Esophagus (tissue), 2 donors: ENCODE data around the gene LOC101059915.
"Not testable (repeated sequence)": the region's sequence is repeated elsewhere in the genome, so short reads cannot be mapped to it uniquely, and the experiment has no call there.

ENCODE experiments used
- H3K27ac ChIP-seq, 2 donors: one replicate each; pipeline ENCODE4 v1.5.1; 2013; ENCODE audit warnings: low read depth in 2 of 2, mild to moderate bottlenecking in 2 of 2, inconsistent platforms in 1 of 2, low read length in 1 of 2, moderate library complexity in 1 of 2
- H3K27me3 ChIP-seq, 2 donors: one replicate each; pipeline ENCODE4 v1.6.1; 2013; ENCODE audit warnings: low read length in 2 of 2, control low read depth in 1 of 2, mild to moderate bottlenecking in 1 of 2; ENCODE audit not compliant: insufficient read depth in 2 of 2, control insufficient read depth in 1 of 2
- H3K36me3 ChIP-seq, 2 donors: one replicate each; pipeline ENCODE4 v1.6.1; 2013; ENCODE audit warnings: low read length in 1 of 2; ENCODE audit not compliant: control insufficient read depth in 2 of 2, insufficient read depth in 2 of 2
- H3K4me1 ChIP-seq, 2 donors: one replicate each; pipeline ENCODE4 v1.6.1; 2013; ENCODE audit warnings: low read length in 1 of 2; ENCODE audit not compliant: control insufficient read depth in 2 of 2, insufficient read depth in 2 of 2
- H3K4me3 ChIP-seq, 2 donors: one replicate each; pipeline ENCODE4 v1.5.1; 2013; ENCODE audit warnings: low read length in 2 of 2, mild to moderate bottlenecking in 2 of 2, low read depth in 1 of 2, moderate library complexity in 1 of 2
- H3K9me3 ChIP-seq, 2 donors: one replicate each; pipeline ENCODE4 v1.6.1; 2013; ENCODE audit warnings: mild to moderate bottlenecking in 2 of 2, low read depth in 1 of 2, low read length in 1 of 2, moderate library complexity in 1 of 2; ENCODE audit not compliant: control insufficient read depth in 2 of 2, insufficient read depth in 1 of 2
- WGBS, 2 donors: extraction: QIAGEN DNeasy Blood & Tissue Kit; methylation state at CpG; one replicate each; pipeline ENCODE4 v1.1.7; 2013; 5-methylcytosine and 5-hydroxymethylcytosine counted together
- donor health status: healthy with polysubstance abuse.
- donor health status: Bipolar disorder and iron deficiency.

Gene LOC101059915

DNA sequence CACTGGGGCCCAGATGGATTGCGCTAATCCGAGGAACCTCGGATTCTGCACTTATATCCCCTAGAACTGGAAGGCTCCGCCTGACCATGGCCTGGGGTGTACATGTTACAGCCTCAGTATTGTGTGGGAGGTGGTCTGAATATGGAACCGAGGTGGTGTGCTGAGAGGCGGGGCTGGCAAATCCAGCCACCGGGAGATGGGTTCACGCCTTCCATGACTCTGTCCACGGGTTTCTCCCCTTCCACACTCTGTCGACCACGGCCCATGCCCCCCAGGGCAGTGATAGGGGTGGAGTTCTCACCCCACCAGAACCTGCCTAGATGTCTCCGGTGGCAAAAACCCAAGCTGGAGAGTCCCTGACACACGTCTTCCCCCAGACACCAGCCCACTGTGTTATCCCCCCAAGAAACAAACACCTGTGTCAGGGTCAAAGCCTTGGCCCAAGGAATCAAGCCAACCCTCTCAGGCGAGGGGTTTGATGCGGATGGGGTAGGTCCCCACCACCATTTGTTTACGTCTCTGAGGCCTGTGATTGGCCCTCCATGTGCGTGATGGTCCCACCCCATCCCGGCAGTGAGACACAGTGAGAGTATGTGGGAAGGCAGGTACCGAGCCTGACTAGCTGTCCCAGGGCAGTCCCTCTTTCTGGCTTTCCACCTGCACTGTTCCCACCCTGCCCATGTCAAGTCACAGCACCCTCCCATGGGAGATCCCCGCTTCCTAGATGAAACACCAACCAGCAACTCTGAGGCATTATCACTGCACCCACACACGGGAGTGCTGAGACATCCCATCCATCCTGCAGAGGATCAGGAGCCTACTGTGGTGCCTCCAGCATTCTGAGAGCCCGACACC lies 6.6 kb upstream of the LOC101059915 start:
- Histone ChIP-seq H3K4me1 (peaks cover 0 to 2% of the 10 kb centered on the region in 2 donors), H3K36me3 (no peaks in the 10 kb centered on the region), H3K9me3 (no peaks in the 10 kb centered on the region), H3K27ac (no peak overlapping the region), H3K27me3 (no peaks in the 10 kb centered on the region), H3K4me3 (no peak overlapping the region)
- WGBS, 2 donors: 85 to 86% methylated on average over 20 to 22 of the region's 22 CpGs

DNA sequence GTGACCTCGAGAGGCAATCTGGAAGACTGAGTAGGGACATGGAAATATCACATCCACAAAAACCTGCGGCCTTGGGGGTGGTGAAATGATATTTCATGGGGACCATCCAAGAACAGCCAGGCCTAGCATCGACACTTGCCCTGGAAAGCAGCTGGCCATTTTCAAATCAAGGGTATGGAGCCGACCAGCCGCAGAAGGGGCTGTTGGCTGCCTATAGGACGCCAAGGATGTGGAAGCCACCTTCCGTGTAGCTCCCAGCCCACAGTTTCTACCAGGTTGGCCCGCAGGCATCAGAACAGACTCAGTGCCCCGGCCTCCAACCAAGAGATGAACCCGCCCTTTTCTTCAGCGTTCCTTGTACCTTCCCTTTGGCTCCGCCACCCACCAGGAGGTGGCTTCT lies 5.4 kb upstream of the LOC101059915 start:
- no peak overlapping the region for H3K27ac ChIP-seq
- peaks cover 0 to 2% of the 10 kb centered on the region in 2 donors for H3K4me1 ChIP-seq
- 84 to 86% methylated on average over 12 of the region's 12 CpGs for WGBS, 2 donors
- H3K27me3 ChIP-seq: no peaks in the 10 kb centered on the region
- no peaks in the 10 kb centered on the region for H3K9me3 ChIP-seq
- no peaks in the 10 kb centered on the region for H3K36me3 ChIP-seq
- no peak overlapping the region for H3K4me3 ChIP-seq

GRCh38 chrX:71662654-71663053 lies 4.7 kb upstream of the LOC101059915 start:
- not testable (repeated sequence) for H3K9me3 ChIP-seq, H3K36me3 ChIP-seq, H3K27me3 ChIP-seq, H3K4me3 ChIP-seq, H3K4me1 ChIP-seq, H3K27ac ChIP-seq
- WGBS, 2 donors: 62 to 76% methylated on average over 11 of the region's 11 CpGs

- not testable (repeated sequence) for H3K27ac ChIP-seq, H3K4me3 ChIP-seq, H3K36me3 ChIP-seq, H3K4me1 ChIP-seq, H3K9me3 ChIP-seq, H3K27me3 ChIP-seq
- WGBS, 2 donors: 39 to 67% methylated on average over 7 to 8 of the region's 8 CpGs
These were observed 4.1 kb upstream of the LOC101059915 start for GRCh38 chrX:71663238-71663637.

- 59 to 65% methylated on average over 8 of the region's 8 CpGs for WGBS, 2 donors
- H3K27ac ChIP-seq, H3K9me3 ChIP-seq, H3K4me1 ChIP-seq, H3K36me3 ChIP-seq, H3K4me3 ChIP-seq, H3K27me3 ChIP-seq: not testable (repeated sequence)
These were observed 3.1 kb upstream of the LOC101059915 start for GRCh38 chrX:71664202-71664601.

- Histone ChIP-seq H3K9me3 (no peaks in the 10 kb centered on the region), H3K27ac (no peak overlapping the region), H3K36me3 (no peaks in the 10 kb centered on the region), H3K4me3 (no peak overlapping the region), H3K27me3 (no peaks in the 10 kb centered on the region), H3K4me1 (peaks cover 0 to 2% of the 10 kb centered on the region in 2 donors)
- 85 to 86% methylated on average over 16 of the region's 16 CpGs for WGBS, 2 donors
These were observed 2.4 kb upstream of the LOC101059915 start for GRCh38 chrX:71664889-71665491.

DNA sequence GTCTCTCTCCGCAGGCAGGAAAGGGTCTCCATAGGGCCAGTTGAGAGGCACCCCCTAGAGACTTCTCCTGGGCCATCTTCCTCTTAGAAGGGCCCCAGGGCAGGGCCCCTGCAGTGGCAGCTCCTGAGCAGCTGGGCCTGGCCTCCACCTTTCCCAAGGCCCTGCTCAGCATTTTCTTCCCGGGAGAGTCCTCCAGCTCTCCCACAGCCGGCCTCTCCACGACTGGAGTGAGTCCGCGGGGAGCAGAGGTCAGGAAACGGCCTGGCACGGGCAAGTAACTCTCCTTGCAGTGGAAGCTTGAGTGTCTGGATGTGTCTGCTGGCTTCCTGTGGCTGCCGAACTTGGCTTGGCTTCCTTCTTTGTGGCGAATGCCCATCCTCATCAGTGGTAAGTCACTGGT lies 1.6 kb upstream of the LOC101059915 start:
- 75 to 79% methylated on average over 10 of the region's 10 CpGs for WGBS, 2 donors
- H3K4me3 ChIP-seq: no peak overlapping the region
- H3K27me3 ChIP-seq: no peaks in the 10 kb centered on the region
- peaks cover 0 to 2% of the 10 kb centered on the region in 2 donors for H3K4me1 ChIP-seq
- no peak overlapping the region for H3K27ac ChIP-seq
- H3K9me3 ChIP-seq: no peaks in the 10 kb centered on the region
- no peaks in the 10 kb centered on the region for H3K36me3 ChIP-seq

- no peaks in the 10 kb centered on the region for H3K36me3 ChIP-seq
- H3K27ac ChIP-seq: no peak overlapping the region
- H3K4me1 ChIP-seq: peaks cover 0 to 2% of the 10 kb centered on the region in 2 donors
- no peaks in the 10 kb centered on the region for H3K27me3 ChIP-seq
- no peaks in the 10 kb centered on the region for H3K9me3 ChIP-seq
- H3K4me3 ChIP-seq: no peak overlapping the region
- WGBS, 2 donors: 93 to 94% methylated on average over 47 to 48 of the region's 48 CpGs
These were observed 814 bp upstream of the LOC101059915 start for GRCh38 chrX:71666240-71667223.

GRCh38 chrX:71668248-71668595 lies 876 bp downstream of the LOC101059915 start:
- Histone ChIP-seq H3K4me1 (peaks cover 0 to 2% of the 10 kb centered on the region in 2 donors), H3K36me3 (no peaks in the 10 kb centered on the region), H3K4me3 (no peak overlapping the region), H3K27ac (no peak overlapping the region), H3K27me3 (no peaks in the 10 kb centered on the region), H3K9me3 (no peaks in the 10 kb centered on the region)
- WGBS, 2 donors: 91 to 95% methylated on average over 16 of the region's 16 CpGs
